Adrenal gland (tissue), 5 donors: ENCODE results near the gene HSD11B2.

Experiments used
- POLR2A ChIP-seq, 2 donors: fragments of 450-650 bp; IDR thresholded peaks; one replicate each; pipeline ENCODE4 v1.6.1; 2017; ENCODE audit warnings: antibody characterized with exemption in 2 of 2, mild to moderate bottlenecking in 2 of 2, moderate library complexity in 1 of 2
- TF ChIP-seq, protein P1 (sequence below), 6 experiments: fragments of 450-650 bp in 4 of 6; fragments of 200-600 bp in 2 of 6; sonication (generic) in 1 of 6; IDR thresholded peaks; 1 replicate in 5 of 6; 2 replicates in 1 of 6; pipeline versions ENCODE4 v1.5.1 to v1.8.0; 2016 to 2021; ENCODE audit warnings: antibody characterized with exemption in 6 of 6, mild to moderate bottlenecking in 2 of 6, moderate library complexity in 1 of 6
- donor health status: DM: no; HTN: no; CAD: no.

- TF ChIP-seq, protein P1, sequence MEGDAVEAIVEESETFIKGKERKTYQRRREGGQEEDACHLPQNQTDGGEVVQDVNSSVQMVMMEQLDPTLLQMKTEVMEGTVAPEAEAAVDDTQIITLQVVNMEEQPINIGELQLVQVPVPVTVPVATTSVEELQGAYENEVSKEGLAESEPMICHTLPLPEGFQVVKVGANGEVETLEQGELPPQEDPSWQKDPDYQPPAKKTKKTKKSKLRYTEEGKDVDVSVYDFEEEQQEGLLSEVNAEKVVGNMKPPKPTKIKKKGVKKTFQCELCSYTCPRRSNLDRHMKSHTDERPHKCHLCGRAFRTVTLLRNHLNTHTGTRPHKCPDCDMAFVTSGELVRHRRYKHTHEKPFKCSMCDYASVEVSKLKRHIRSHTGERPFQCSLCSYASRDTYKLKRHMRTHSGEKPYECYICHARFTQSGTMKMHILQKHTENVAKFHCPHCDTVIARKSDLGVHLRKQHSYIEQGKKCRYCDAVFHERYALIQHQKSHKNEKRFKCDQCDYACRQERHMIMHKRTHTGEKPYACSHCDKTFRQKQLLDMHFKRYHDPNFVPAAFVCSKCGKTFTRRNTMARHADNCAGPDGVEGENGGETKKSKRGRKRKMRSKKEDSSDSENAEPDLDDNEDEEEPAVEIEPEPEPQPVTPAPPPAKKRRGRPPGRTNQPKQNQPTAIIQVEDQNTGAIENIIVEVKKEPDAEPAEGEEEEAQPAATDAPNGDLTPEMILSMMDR (IDR thresholded peaks at IDR 0.05): no peak
- TF ChIP-seq POLR2A (IDR thresholded peaks at IDR 0.05): no peak
These were observed 20.3 kb downstream of the HSD11B2 start for GRCh38 chr16:67451061-67451703.
